ENCODE data around the gene MXD3.
"Not testable (repeated sequence)": the region's sequence is repeated elsewhere in the genome, so short reads cannot be mapped to it uniquely, and the experiment has no call there.

Gene MXD3

GRCh38 chr5:177307544-177308363, 3.9 kb downstream of the MXD3 start:
- no peak for TF ChIP-seq CTCF (IDR thresholded peaks at IDR 0.05; ENCODE audit: low read depth, low read length, missing control alignments)
- H3K4me3 ChIP-seq (ENCODE audit: low read depth, low read length), result no peak overlapping the region
- DNase-seq (ENCODE audit: low read depth), result no peak

- no peak for DNase-seq (ENCODE audit: low read depth)
Observed at GRCh38 chr5:177306674-177307543, 4.8 kb downstream of the MXD3 start.

GRCh38 chr5:177306103-177306640, 5.5 kb downstream of the MXD3 start:
- not testable (repeated sequence) for H3K4me3 ChIP-seq (ENCODE audit: low read depth, low read length); DNase-seq (ENCODE audit: low read depth)

More at GRCh38 chr5:177306674-177307543, 4.8 kb downstream of the MXD3 start:
- peak; percentile 7 for TF ChIP-seq CTCF (IDR thresholded peaks at IDR 0.05; ENCODE audit: low read depth, low read length, missing control alignments)
- no peak overlapping the region for H3K4me3 ChIP-seq (ENCODE audit: low read depth, low read length)

GRCh38 chr5:177304392-177305119, 7.1 kb downstream of the MXD3 start:
- TF ChIP-seq CTCF (IDR thresholded peaks at IDR 0.05; ENCODE audit: low read depth, low read length, missing control alignments), result no peak
- peak overlapping the region; percentile 87 for H3K4me3 ChIP-seq (ENCODE audit: low read depth, low read length)
- DNase-seq (ENCODE audit: low read depth), result no peak

- DNase-seq (ENCODE audit: low read depth), result no peak
- H3K4me3 ChIP-seq (ENCODE audit: low read depth, low read length), result peak overlapping the region; percentile 87
- no peak for TF ChIP-seq CTCF (IDR thresholded peaks at IDR 0.05; ENCODE audit: low read depth, low read length, missing control alignments)
Observed at GRCh38 chr5:177303925-177304391, 7.7 kb downstream of the MXD3 start.

- DNase-seq (ENCODE audit: low read depth), result no peak
- peak; percentile 44 for TF ChIP-seq CTCF (IDR thresholded peaks at IDR 0.05; ENCODE audit: low read depth, low read length, missing control alignments)
- H3K4me3 ChIP-seq (ENCODE audit: low read depth, low read length), result peak within 1 kb of the TSS; percentile 87
Observed at GRCh38 chr5:177303121-177303924, 8.4 kb downstream of the MXD3 start, which contains the start of the genes PRELID1 and RAB24. TSS of gene PRELID1 (plus strand) at chr5:177303799. CDS start at chr5:177303986, 187 bp downstream. TSS of gene RAB24 (minus strand) at chr5:177303719. CDS start at chr5:177303288, 431 bp downstream.
